K562 (cell line): Measurements from ENCODE around the gene STAB2.

Source experiments
- ARNT ChIP-seq, 2 experiments: fragments of 450-650 bp; IDR thresholded peaks; 2 replicates each; pipeline ENCODE4 v1.6.1; 2016; ENCODE audit warnings: mild to moderate bottlenecking in 1 of 2
- BACH1 ChIP-seq: fragments of 200-800 bp; sonication (Bioruptor generic); IDR thresholded peaks from 2 replicates; pipeline ENCODE4 v1.6.1; 2016; ENCODE audit warnings: missing genetic modification characterization, missing compliant biosample characterization
- BRCA1 ChIP-seq, 2 experiments: fragments of 450-650 bp in 1 of 2; sonication (generic) in 1 of 2; formaldehyde crosslinking in 1 of 2; IDR thresholded peaks; 2 replicates each; pipeline versions ENCODE4 v1.5.0 to v1.6.1; 2017 to 2020; ENCODE audit warnings: mild to moderate bottlenecking in 1 of 2, missing genetic modification reagents in 1 of 2
- FOXA1 ChIP-seq: fragments of 450-650 bp; IDR thresholded peaks from 2 replicates; pipeline ENCODE4 v1.6.1; 2016; ENCODE audit warnings: mild to moderate bottlenecking, borderline replicate concordance
- KDM4B ChIP-seq, 2 experiments: fragments of 450-650 bp in 1 of 2; sonication (generic) in 1 of 2; IDR thresholded peaks; 2 replicates each; pipeline ENCODE4 v1.6.1; 2016 to 2017; ENCODE audit warnings: borderline replicate concordance in 2 of 2, antibody characterized with exemption in 1 of 2, low read depth in 1 of 2, mild to moderate bottlenecking in 1 of 2
- NR2C2 ChIP-seq, 2 experiments: fragments of 200-800 bp in 1 of 2; sonication (Bioruptor generic) in 1 of 2; sonication (generic) in 1 of 2; formaldehyde crosslinking in 1 of 2; IDR thresholded peaks; 2 replicates each; pipeline versions ENCODE4 v1.6.1 to v1.8.0; 2016 to 2022; ENCODE audit warnings: mild to moderate bottlenecking in 1 of 2, missing compliant biosample characterization in 1 of 2, missing genetic modification characterization in 1 of 2, missing genetic modification reagents in 1 of 2
- POLR2A ChIP-seq: fragments of 450-650 bp; conservative IDR thresholded peaks from 2 replicates; pipeline ENCODE4 v1.6.1; 2016
- POLR2AphosphoS2 ChIP-seq: IDR thresholded peaks from 2 replicates; pipeline ENCODE4 v1.6.1; 2012; ENCODE audit warnings: low read length, improper control_type of control experiment
- TAF1 ChIP-seq: IDR thresholded peaks from 2 replicates; pipeline ENCODE4 v1.6.1; 2011; ENCODE audit warnings: mild to moderate bottlenecking, low read length, moderate library complexity; ENCODE audit not compliant: insufficient read depth, control insufficient read depth, severe bottlenecking; ENCODE audit errors: extremely low read depth
- ZBTB2 ChIP-seq: fragments of 450-650 bp; IDR thresholded peaks from 2 replicates; pipeline ENCODE4 v1.6.1; 2016; ENCODE audit warnings: antibody characterized with exemption

GRCh38 chr12:103774977-103775560, 188.0 kb downstream of the STAB2 start:
- TF ChIP-seq FOXA1 (no peak), TAF1 (no peak), BRCA1 (IDR thresholded peaks at IDR 0.05) (no peak), BRCA1 (CRISPR knock-in tag; IDR thresholded peaks at IDR 0.05) (no peak), ZBTB2 (no peak), POLR2AphosphoS2 (no peak), BACH1 (tag) (no peak), NR2C2 (CRISPR knock-in tag; IDR thresholded peaks at IDR 0.05) (no peak), NR2C2 (tag; IDR thresholded peaks at IDR 0.05) (no peak), KDM4B (IDR thresholded peaks at IDR 0.05; ENCODE audit: borderline replicate concordance in 2 of 2, low read depth in 1 of 2) (no peak), POLR2A (no peak), ARNT (IDR thresholded peaks at IDR 0.05) (no peak)
